SK-N-SH treated with all-trans-retinoic acid at 6 μM for 48 hours (cell line): ENCODE measurements around the gene CLHC1.

Experiments
- ARNTL ChIP-seq: fragments of 450-650 bp; formaldehyde crosslinking; IDR thresholded peaks from 2 replicates; pipeline ENCODE4 v1.5.0; 2020; ENCODE audit warnings: low read depth, mild to moderate bottlenecking, moderate library complexity, borderline replicate concordance
- PATZ1 ChIP-seq: fragments of 250-450 bp; sonication (Bioruptor Pico); IDR thresholded peaks from 2 replicates; pipeline ENCODE4 v1.8.0; 2020; ENCODE audit warnings: mild to moderate bottlenecking, moderate library complexity, borderline replicate concordance

GRCh38 chr2:55155764-55156281 is 76.3 kb downstream of the CLHC1 start:
- TF ChIP-seq ARNTL (CRISPR knock-in tag): no peak
- no peak for TF ChIP-seq PATZ1 (CRISPR knock-in tag)
